DMS 273 (cell line): ENCODE data around the gene SHISA6.

Source experiments
- DNase-seq: peaks from one replicate; lab custom pipeline; 2025; ENCODE audit not compliant: unreplicated experiment; lab: John Stamatoyannopoulos, UW

SHISA6 gene

DNA sequence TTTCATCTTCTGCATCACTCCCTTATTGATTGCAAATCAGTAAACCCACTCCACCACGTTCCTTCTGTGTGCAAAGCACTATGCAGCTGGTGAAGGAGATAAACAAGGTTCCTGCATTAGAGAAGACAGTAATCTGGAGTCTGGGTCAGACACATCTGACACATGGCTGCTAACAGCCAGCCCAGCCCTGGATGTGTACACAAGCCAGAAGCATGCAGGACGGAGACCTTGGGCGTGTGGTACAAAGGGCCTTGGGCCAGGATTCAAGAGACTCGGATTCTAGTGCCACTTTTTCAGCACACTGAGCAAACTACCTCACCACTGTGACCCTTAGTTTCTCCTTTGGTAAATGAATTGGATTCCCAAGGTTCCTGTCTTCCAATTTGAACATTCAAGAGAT, 270.7 kb downstream of the SHISA6 start:
- peak; percentile 7 for DNase-seq

DNA sequence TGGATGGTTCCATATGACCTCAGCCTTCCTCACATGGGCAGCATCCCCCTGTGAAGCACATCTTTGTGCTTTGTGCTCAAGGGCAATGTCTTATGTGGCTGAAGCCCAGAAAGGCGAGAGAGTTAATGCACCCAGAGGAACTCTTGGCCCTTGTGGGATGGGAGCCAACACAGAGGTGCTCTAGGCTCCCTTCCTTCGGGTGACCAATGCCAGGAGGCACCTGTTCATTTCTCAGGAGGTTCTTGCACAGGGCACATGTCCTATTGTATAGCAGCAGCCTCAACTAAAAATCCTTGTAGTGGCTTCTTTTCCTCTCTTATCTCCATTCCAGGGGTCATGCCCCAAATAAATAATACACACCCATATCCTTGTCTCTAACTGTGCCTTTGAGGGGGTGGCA, 273.6 kb downstream of the SHISA6 start:
- DNase-seq: no peak

DNA sequence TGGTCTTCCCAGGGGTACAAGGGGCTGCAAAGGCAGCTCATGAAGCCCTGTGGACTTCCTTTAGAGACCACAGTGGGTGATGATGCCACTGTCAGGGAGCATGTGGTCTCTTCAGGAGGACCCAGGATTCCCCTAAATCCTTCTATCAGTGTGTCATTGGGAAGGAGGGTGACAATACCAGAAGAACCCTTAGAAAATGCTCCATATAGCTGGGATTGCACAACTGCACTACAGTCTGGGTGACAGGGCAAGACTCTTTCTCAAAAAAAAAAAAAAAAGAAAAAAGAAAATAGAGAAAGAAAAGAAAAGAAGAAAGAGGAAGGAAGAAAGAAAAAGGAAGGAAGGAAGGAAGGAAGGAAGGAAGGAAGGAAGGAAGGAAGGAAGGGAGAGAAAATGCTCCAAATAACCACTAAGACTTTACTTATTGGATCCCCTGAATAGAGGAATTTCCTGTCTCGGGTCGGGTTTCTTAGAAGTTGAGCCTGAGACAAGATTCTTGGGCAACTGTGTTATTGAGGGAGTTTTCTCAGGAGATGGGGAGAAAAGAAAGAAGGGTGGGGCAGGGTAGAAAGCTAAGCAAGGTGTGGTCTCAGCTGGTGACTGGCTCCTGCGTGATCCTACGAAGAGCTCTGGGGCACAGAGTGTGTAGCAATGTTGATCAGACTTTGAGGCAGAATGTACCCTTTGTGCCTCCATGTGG, 274.1 kb downstream of the SHISA6 start:
- DNase-seq: no peak

DNA sequence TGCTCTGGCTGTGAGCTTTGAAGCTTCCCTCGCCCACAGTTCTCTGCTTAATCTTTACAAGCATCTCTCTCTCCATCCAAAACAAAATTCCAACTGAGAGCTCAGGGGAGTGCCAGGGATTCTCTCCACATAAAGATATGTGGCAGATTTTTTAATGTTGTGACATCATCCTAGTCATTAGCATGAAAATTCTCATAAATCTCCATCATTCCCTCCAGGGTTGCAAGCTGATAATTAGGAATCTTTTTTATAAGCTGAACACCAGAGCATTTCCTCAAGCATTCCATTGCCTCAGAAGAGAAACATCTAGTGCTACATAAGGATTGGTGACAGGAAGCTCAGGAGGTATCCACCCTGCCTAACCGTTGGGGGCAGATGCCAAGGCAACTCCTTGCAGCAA, 274.9 kb downstream of the SHISA6 start:
- DNase-seq: no peak

DNA sequence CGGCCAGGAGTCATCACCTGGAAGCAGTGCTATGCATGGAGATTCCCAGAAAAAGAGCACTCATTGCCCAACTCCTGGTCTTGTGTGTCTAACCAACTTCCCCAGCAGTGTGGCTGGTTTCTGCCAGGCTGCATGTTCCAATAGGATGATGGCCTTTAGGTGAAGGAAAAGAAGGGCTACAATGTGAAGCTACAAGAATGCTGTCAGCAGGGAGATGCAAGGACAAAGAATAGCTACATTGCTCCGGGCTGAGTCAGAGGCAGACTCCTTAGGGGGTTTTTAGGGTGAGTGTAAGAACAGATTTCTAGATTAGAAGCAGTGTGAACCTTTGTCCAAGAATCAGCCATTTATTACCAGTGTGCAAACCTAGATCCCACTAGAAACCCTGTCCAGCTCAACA, 294.2 kb downstream of the SHISA6 start:
- DNase-seq: no peak

DNA sequence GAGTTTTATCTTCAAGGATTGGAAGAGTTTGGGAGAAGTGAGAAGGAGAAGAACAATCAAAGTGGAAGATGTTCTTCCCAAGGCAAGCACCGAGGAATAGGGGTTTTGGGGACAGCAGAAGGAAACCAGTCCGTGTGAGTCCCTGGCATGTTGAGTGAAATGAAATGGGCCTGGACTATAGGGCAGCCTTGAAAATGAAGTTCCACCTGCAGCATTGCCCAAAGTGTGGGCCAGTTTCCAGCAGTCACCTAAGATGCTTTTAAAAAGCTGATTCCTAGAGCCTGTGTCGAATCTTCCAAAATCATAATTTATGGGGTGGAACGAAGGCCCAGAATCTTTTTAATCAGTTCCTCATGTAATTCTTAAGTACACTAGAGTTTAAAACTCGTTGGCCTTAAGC, 297.4 kb downstream of the SHISA6 start:
- DNase-seq: no peak

DNA sequence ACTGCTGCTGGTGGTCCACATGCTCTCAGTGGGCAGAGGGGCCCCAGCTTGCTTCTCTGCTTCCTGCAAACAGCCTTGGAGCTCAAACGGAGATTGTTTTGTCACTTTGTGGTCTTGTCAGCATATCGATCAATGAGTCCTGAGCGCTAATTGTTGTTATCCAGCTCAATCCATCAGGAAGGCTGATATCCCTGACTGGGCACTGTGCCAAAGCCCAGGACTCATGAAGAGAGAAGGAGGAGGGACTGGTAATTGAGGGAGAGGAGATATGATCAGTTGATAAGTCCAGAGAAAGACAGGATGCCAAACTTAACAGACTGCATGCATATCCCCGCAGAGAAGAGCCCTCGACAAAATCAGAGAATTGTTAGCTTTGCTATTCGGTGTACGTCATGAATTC, 298.6 kb downstream of the SHISA6 start:
- DNase-seq: peak; percentile 5

DNA sequence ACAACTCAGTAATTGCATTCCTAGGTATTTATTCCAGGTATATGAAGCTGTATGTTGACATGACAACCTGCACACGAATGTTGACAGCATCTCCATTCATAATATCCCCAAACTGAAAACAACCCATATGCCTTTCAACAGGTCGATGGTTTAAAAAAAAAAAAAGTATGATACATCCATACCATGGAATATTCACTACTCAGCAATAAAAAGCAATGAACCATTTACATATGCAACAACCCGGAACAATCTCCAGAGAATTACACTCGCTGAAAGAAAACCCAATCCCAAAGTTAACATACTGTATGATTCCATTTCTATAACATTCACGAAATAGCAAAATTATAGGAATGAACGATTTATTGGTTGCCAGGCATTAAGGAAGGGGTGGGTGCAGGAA, 304.0 kb downstream of the SHISA6 start:
- DNase-seq: no peak

DNA sequence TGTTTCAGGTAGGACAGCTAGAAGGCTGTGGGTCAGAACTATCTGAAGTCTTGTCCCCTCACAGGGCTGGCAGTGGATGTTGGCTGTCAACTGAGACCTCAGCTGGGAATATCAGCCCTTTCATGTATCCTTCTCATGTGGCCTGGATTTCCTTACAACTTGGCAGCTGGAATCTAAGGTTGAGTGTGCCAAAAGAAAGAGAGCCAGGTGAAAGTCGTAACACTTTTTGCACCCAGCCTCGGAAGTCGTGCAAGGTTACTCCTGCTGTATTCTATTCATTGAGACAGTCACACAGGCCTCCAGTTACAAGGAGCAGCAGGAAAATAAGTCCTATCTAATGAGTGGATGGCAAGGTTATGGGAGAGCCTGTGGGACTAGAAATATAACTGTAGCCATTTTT, 304.7 kb downstream of the SHISA6 start:
- DNase-seq: no peak

DNA sequence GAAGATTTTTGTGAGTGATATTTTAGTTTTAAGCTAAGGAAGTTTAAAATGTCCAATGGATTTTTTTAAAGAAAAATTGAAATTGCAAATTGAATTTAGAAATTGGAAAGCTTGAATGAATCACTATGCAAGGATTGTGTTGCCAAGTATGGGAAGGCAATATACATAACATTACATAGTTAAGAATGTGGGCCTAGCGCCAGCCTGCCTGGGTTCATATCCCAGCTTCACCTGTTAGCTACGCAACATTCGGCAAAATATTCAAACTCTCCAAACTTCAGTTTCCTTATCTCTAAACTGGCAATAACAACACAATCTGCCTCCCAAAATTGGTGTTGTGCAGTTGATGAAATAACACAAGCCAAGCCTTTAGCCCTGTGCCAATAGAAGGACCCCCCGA, 306.8 kb downstream of the SHISA6 start:
- DNase-seq: no peak

DNA sequence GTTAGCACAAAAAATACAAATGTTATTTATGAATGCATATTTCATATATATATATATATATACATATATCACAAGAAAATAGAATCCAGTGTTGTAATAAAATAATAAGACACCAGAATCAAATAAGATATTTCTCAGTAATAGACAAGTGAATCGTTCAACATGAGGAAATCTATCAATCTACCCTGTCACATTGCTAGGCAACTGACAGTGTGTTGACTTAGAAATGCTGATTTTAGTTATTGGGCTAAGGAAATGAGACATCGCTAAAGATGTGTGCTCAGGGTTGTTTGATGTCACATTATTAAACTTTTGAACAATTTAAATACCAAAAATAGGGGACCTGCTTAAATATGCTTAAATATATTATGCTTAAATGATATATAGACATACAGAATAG, 307.4 kb downstream of the SHISA6 start:
- DNase-seq: no peak

DNA sequence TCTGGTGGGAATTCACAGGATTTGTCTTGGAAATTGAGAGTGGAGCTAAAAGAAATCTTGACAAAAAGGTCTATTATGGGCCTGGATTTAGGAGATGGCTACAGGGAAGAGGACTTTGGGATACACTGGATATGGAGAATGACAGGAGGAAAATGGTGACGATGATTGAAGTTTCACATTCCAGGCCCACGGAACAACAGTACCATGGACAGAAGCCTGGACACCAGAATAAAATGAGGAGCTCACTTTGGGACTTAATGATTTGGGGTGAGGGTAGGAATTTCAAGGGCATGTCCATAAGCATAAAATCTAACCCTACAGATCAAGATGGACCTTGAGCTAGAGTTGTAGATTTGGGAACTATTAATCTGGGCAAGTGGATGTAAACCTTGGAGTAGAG, 309.4 kb downstream of the SHISA6 start:
- no peak for DNase-seq

DNA sequence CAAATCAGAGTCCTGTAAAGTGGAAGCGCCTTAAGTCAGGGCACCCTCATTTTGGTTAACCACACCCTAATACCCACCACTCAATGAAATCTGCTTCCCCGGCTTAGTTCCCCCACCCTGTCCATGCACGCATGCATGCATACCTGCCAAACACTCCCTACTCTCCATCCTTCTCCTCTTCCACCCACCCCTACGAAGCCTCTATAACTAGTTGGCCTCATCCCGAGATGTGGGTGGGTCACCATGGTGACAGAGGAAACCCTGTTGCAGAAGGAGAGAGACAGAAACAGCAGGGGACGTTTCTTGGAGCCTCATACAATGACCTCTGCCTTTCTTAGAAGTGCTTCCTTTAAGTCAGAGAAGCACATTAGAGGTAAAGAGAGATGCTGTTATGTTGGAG, 310.4 kb downstream of the SHISA6 start:
- DNase-seq: no peak

DNA sequence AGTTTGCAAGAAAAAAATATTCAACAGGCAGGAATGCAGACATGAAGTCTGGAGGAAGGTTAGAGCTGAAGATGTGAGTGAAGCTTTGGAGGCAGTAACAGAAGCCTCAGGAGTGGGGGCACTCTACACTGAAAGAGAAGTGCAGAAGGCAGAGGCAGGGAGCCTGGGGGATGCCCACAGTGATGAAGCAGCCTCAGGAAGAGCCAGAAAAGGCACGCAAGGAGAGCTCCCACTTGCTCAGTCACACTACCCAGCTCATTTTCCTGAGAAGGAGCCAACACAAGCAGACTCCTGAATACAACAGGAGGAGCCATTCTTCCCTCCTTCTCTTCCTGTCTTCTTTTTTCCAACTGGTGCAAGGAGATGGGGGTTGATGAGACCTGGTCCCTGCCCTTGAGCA, 312.1 kb downstream of the SHISA6 start:
- DNase-seq: no peak

DNA sequence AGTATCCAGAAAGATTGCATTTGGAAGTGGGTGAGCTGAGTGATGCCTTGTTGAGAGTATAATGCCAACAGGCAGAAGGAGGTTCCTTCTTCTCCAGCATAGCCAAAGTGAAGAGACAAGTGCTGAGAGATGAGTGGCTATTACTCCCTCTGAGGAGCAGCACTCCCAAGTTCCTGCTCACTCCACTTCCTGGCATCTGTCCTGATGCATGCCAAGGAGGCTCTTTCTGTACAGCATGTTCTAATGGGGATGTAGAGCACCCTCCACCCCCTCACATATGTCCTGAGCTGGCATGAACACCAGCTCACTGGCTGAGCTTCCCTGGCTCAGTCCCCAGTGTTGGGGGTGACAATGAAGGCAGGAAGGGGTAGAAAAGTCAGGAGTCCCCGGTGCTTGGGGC, 313.0 kb downstream of the SHISA6 start:
- DNase-seq: peak; percentile 31

DNA sequence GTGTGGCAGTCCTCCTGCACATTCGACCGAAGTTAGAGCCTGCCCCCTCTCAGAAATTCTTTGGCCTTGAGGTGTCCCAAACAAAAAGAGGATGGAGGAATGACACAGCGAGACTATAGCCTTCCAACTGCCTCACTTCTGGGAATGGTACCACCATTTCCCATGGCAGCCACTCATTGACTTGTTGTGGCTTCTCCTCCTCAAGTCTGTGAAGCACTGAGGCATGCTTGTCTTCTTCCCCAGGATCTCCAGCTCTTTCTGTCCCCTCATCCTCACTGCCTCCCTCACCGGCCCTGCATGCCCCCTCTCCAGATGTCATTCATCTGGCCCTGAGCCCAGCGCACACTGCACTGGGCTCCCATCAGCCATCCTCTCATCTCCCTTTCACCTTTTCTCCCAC, 313.5 kb downstream of the SHISA6 start:
- DNase-seq: no peak

DNA sequence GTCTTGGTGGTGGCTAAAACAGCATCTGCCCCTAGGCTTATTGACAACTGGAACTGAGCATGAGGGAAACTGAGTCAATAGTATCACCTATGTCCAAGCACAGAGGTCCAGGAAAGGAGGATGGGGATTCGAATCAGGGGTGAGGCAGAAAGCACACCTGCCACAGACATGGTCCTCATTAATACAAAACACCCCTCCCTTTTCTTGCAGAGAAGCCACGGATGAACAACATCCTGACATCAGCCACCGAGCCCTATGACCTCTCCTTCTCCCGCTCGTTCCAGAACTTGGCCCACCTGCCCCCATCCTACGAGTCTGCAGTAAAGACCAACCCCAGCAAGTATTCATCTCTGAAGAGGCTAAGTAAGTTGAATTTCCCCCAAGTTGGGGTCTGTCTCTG, 314.5 kb downstream of the SHISA6 start:
- no peak for DNase-seq

DNA sequence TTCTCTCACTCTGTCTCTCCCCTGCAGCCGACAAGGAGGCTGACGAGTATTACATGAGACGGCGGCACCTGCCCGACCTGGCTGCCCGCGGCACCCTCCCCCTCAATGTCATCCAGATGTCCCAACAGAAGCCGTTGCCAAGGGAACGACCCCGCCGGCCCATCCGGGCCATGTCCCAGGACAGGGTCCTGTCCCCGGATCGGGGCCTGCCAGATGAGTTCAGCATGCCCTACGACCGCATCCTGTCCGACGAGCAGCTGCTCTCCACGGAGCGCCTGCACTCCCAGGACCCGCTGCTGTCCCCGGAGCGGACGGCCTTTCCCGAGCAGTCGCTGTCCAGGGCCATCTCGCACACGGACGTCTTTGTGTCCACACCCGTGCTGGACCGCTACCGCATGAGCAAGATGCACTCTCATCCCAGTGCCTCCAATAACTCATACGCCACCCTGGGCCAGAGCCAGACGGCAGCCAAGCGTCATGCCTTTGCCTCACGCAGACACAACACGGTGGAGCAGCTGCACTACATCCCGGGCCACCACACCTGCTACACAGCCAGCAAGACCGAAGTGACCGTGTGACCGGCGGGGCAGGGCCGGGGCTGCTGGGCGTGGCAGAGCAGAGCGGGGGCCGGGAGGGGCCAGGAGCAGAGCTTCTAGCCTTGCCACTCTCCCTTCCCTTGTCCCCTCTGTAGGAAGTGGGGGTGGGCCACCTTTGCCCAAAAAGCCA, 316.9 kb downstream of the SHISA6 start:
- no peak for DNase-seq

DNA sequence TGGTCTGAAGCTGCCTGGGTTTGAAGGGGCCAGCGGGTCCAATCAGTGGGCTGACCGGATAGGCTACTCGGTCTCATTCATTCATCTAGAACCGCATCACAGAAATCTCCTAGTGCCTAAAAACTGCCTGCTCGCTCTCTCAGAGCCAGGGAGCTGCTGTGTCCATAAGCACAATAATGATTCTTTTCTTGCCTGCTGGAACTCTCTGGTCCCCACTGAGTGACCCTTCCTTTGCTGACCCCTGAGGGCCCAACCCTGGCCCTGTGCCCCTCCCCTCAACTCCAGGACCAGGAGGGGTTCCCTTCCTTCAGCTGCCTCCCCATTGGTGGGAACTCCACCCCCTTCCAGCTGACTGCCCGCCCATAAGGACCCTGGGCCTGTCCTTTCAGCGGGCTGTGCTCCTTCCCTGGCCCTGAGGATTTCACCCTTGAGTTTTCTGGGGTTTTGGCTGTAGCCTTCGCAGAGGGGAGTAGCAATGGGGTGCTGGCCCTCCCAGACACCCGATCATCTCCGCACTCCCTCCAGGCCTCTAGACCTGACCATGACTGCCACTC, 317.7 kb downstream of the SHISA6 start:
- no peak for DNase-seq

DNA sequence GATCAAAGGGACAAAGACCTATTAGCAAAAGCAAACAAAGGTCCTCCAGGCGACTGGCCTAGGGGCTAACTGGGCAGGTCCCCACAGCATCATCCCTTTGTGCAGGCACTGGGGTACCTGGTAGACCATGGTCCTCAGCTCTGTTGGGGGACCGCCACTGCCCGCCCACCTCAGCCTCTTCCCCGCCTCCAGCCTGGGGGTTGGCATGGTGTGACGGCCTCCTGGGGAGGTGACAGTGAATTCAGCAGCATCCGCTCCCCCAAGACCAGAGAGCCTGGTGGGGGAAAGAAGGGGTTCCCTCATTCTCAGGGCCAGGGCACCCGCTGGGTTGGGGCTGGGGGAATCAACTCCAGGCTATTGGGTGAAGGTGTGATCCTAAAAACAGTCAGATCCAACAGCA, 318.6 kb downstream of the SHISA6 start:
- DNase-seq: no peak

DNA sequence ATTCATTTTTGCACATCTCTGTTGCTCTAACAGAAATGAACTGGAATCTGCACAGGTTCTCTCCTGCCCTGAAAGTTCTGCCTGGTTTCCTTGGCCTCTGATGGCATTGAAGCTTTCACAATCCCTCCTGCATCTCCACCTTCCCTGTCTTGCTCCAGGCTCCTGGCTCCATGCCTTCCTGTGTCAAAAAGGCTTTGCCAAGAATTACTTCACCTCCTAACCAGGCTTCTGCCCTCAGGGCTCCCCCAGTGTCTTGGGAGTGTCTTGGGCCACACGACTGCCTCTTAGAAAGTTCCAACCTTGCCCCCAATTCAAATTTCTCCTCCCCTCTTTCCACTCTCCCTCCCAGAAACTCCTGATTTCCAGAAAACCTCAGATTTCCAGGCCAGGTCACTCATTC, 320.3 kb downstream of the SHISA6 start:
- no peak for DNase-seq

DNA sequence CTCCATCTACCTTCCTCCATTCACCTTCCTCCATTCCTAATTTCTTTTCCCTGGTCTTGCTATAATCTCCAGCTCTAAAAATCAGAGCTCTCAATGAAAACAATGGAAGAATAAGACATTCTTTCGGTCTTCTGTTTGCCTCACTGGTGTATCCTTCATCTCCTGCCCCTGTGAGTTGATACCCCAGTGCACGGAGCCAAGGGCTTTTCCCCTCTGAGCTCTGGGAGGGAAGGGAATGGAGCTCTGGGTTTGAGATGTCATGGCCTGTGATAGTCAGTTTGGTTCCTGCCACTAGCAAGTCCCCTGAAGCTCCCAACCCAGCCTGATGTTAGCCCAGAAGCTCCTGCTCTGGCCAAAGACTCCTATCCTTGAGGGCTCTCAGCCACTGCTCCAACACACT, 320.7 kb downstream of the SHISA6 start:
- DNase-seq: no peak
